HepG2 (cell line): ENCODE data around the gene CEP128. TPM values are rescaled to one million over a fixed set of nuclear protein-coding genes. Genes with fewer than 3 reads are reported as not detected.

Experiments
- ARNT2 ChIP-seq: sonication (generic); formaldehyde crosslinking; IDR thresholded peaks from 2 replicates; pipeline ENCODE4 v1.8.0; 2022; ENCODE audit warnings: mild to moderate bottlenecking, low read depth, missing genetic modification reagents, moderate library complexity
- BCLAF1 ChIP-seq: fragments of 450-650 bp; IDR thresholded peaks from 2 replicates; pipeline ENCODE4 v1.6.1; 2017; ENCODE audit warnings: mild to moderate bottlenecking
- E2F1 ChIP-seq: sonication (generic); formaldehyde crosslinking; IDR thresholded peaks from 2 replicates; pipeline ENCODE4 v1.5.0; 2020; ENCODE audit warnings: missing genetic modification reagents
- ELF3 ChIP-seq: IDR thresholded peaks from 2 replicates; pipeline ENCODE4 v1.6.1; 2016; ENCODE audit warnings: missing genetic modification reagents, missing compliant biosample characterization
- FOXC1 ChIP-seq: sonication (generic); formaldehyde crosslinking; IDR thresholded peaks from 2 replicates; pipeline ENCODE4 v1.8.0; 2022; ENCODE audit warnings: mild to moderate bottlenecking, missing genetic modification reagents, borderline replicate concordance
- HMG20B ChIP-seq: conservative IDR thresholded peaks from 2 replicates; pipeline ENCODE4 v1.6.1; 2016; ENCODE audit warnings: missing genetic modification reagents, missing compliant biosample characterization
- JUND ChIP-seq: sonication (generic); formaldehyde crosslinking; IDR thresholded peaks from 2 replicates; pipeline ENCODE4 v1.8.0; 2022; ENCODE audit warnings: mild to moderate bottlenecking, missing genetic modification reagents
- LBX2 ChIP-seq: sonication (generic); formaldehyde crosslinking; IDR thresholded peaks from 2 replicates; pipeline ENCODE4 v1.5.0; 2020; ENCODE audit warnings: missing genetic modification reagents, mild to moderate bottlenecking, borderline replicate concordance
- NFKBIZ ChIP-seq: IDR thresholded peaks from 2 replicates; pipeline ENCODE4 v1.6.1; 2018; ENCODE audit warnings: missing genetic modification reagents, missing compliant biosample characterization
- RARA ChIP-seq: IDR thresholded peaks from 2 replicates; pipeline ENCODE4 v1.6.1; 2016; ENCODE audit warnings: missing genetic modification reagents, missing compliant biosample characterization
- SOX6 ChIP-seq, 2 experiments: fragments of 450-650 bp in 1 of 2; sonication (generic) in 1 of 2; formaldehyde crosslinking in 1 of 2; IDR thresholded peaks; 2 replicates each; pipeline versions ENCODE4 v1.4.0 to v1.6.1; 2017 to 2020; ENCODE audit warnings: antibody characterized with exemption in 1 of 2, mild to moderate bottlenecking in 1 of 2, missing genetic modification reagents in 1 of 2
- TEAD3 ChIP-seq: optimal IDR thresholded peaks from 2 replicates; pipeline ENCODE3; 2016; ENCODE audit warnings: borderline replicate concordance
- ZBTB1 ChIP-seq: sonication (generic); formaldehyde crosslinking; IDR thresholded peaks from 2 replicates; pipeline ENCODE4 v1.4.0; 2020; ENCODE audit warnings: missing genetic modification reagents, borderline replicate concordance
- ZBTB49 ChIP-seq: sonication (generic); formaldehyde crosslinking; IDR thresholded peaks from 2 replicates; pipeline ENCODE4 v1.4.0; 2020; ENCODE audit warnings: missing genetic modification reagents, borderline replicate concordance
- ZGPAT ChIP-seq: IDR thresholded peaks from 2 replicates; pipeline ENCODE4 v1.6.1; 2016; ENCODE audit warnings: mild to moderate bottlenecking
- ZKSCAN8 ChIP-seq: IDR thresholded peaks from 2 replicates; pipeline ENCODE4 v1.6.1; 2016; ENCODE audit warnings: borderline replicate concordance, missing genetic modification reagents, missing compliant biosample characterization
- ZNF124 ChIP-seq: sonication (generic); formaldehyde crosslinking; IDR thresholded peaks from 2 replicates; pipeline ENCODE4 v1.4.0; 2020; ENCODE audit warnings: missing genetic modification reagents
- ZNF430 ChIP-seq: sonication (generic); formaldehyde crosslinking; IDR thresholded peaks from 2 replicates; pipeline ENCODE4 v1.9.0; 2021; ENCODE audit warnings: mild to moderate bottlenecking, missing genetic modification reagents
- ZNF558 ChIP-seq: sonication (generic); formaldehyde crosslinking; IDR thresholded peaks from 2 replicates; pipeline ENCODE4 v1.9.0; 2022; ENCODE audit warnings: mild to moderate bottlenecking, missing genetic modification reagents, borderline replicate concordance
- ZNF644 ChIP-seq: IDR thresholded peaks from 2 replicates; pipeline ENCODE4 v1.6.1; 2016; ENCODE audit warnings: low read depth
- ZNF674 ChIP-seq: sonication (generic); formaldehyde crosslinking; IDR thresholded peaks from 2 replicates; pipeline ENCODE4 v1.5.0; 2020; ENCODE audit warnings: low read depth, mild to moderate bottlenecking, missing genetic modification reagents
- polyA plus RNA-seq, 8 experiments: library from polyadenylated mRNA; depleted of rRNA in 3 of 8; stranded (reverse) in 7 of 8; unstranded in 1 of 8; fragments of >200 nt; fragmentation: Illumina TruSeq in 4 of 8; extraction: Trizol in 4 of 8; gene quantifications; 2 replicates each; pipeline versions ENCODE4 v1.2.1 to v1.2.3, GENCODE V29; 2011 to 2016; ENCODE audit warnings: low read depth in 4 of 8, missing spikeins in 1 of 8, mixed read lengths in 1 of 8; ENCODE audit not compliant: insufficient read depth in 1 of 8
- total RNA-seq, 5 experiments: library from RNA; depleted of rRNA; stranded (reverse); fragments of >200 nt; fragmentation: Illumina TruSeq; extraction: Trizol; gene quantifications; 2 replicates each; pipeline ENCODE4 v1.2.3, GENCODE V29; 2016; ENCODE audit warnings: low read depth in 1 of 5

The CEP128 gene
- total and polyA plus RNA-seq, 2 of the 13 experiments (the other 11 are each of a cell fraction or from before 2014, with no cell fraction given) = 1.3 to 7.5 TPM

- TF ChIP-seq ZGPAT (CRISPR knock-in tag) = peak; percentile 99
- TF ChIP-seq ELF3 (CRISPR knock-in tag) = peak; percentile 80
- peak; percentile 66; the same call in 1 of the 2 replicates for TF ChIP-seq ZKSCAN8 (CRISPR knock-in tag)
- no peak for TF ChIP-seq ZNF674 (CRISPR knock-in tag)
- no peak for TF ChIP-seq FOXC1 (CRISPR knock-in tag)
- TF ChIP-seq ZNF644 (CRISPR knock-in tag) = 0 out of 2 replicates have a peak, but pooled peaks have one; percentile 21
- TF ChIP-seq E2F1 (CRISPR knock-in tag) = 0 out of 2 replicates have a peak, but pooled peaks have one; percentile 48
- TF ChIP-seq NFKBIZ (CRISPR knock-in tag) = peak; percentile 95
- peak; percentile 63; the same call in 1 of the 2 replicates for TF ChIP-seq ARNT2 (CRISPR knock-in tag)
- no peak for TF ChIP-seq ZNF124 (CRISPR knock-in tag)
- peak; percentile 46; the same call in 1 of the 2 replicates for TF ChIP-seq ZNF558 (CRISPR knock-in tag)
- TF ChIP-seq BCLAF1 = no peak
- no peak for TF ChIP-seq ZBTB1 (CRISPR knock-in tag)
- peak; percentile 90 for TF ChIP-seq TEAD3 (CRISPR knock-in tag)
- TF ChIP-seq LBX2 = no peak
- TF ChIP-seq RARA = peak; percentile 91
- no peak for TF ChIP-seq ZBTB49
- TF ChIP-seq HMG20B = peak; percentile 100
- peak; percentile 82 for TF ChIP-seq JUND (CRISPR knock-in tag)
- TF ChIP-seq ZNF430 (CRISPR knock-in tag) = 0 out of 2 replicates have a peak, but pooled peaks have one; percentile 41
- no peak for TF ChIP-seq SOX6 (IDR thresholded peaks at IDR 0.05)
- TF ChIP-seq SOX6 (CRISPR knock-in tag; IDR thresholded peaks at IDR 0.05) = peak; percentile 95
Observed at GRCh38 chr14:80468331-80469122, 473.0 kb downstream of the CEP128 start (continued).
